Cardiac septum (tissue), 1 donor: Measurements from ENCODE around the gene SEMA4D. TPM values are rescaled to one million over a fixed set of nuclear protein-coding genes. Genes with fewer than 3 reads are reported as not detected.

Experiments used
- DNase-seq: peaks from one replicate; pipeline ENCODE4 v3.0.0-alpha.2; 2020; ENCODE audit warnings: low spot score
- intact Hi-C: fragments of 100-400 bp; cut with DNase I; formaldehyde crosslinking; loops from one replicate; pipeline ENCODE4 v1.14.0; 2022
- total RNA-seq: library from RNA; stranded (reverse); fragmentation: NEBNext Ultra II Directional; extraction: Animal tissue kit (Norgen Biotek cat#: 25700); gene quantifications from one replicate; pipeline ENCODE4 v1.2.1, GENCODE V29; 2021
- donor health status: DM: no; HTN: no; CAD: no.

The SEMA4D gene
- total RNA-seq, 1 donor from 2014 or later, result 21.4 TPM

GRCh38 chr9:89440951-89441654, 56.8 kb downstream of the SEMA4D start:
- DNase-seq, result no peak
- intact Hi-C loops, result no loop called here

DNA sequence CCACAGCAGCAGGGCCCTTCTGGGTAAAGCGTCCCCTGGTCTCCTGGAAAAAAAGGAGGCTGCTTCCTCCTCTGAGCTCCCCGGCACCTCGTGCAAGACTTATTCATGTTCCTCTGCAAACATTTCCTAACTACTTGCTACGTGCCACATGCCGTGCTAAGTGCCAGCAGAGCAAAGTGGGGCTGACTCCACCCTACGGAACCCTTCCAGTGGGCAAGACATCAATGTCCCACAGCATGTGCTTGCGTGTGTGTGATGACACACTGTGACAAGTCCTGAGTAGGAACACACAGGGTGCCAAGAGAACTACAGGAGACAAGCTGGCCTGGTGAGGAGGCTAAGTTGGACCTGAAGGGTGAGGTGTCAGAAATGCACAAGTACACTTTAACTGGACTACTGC, 57.4 kb downstream of the SEMA4D start:
- no peak for DNase-seq
- intact Hi-C loops, result no loop called here

GRCh38 chr9:89440046-89440445, 57.9 kb downstream of the SEMA4D start:
- intact Hi-C loops, result no loop called here
- no peak for DNase-seq

DNA sequence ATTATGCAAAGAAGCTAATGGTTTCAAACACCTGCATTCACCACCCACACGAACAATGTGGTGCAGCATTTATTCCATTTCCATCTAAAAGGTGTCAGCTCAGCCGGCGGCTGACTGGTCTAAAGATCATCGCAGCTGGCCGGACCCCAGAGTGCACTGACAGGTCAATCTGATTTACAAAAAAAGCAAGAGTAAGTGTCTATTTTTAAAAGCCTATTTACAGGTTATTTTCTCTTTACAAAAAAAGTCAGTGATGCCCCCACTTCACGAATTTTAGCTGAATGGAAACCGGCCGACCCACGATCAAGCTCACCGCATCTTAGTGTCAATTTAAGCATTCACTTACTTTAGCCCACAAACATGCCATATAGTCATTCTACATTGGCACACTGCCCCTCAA, 58.3 kb downstream of the SEMA4D start:
- no peak for DNase-seq
- intact Hi-C loops, result no loop called here

GRCh38 chr9:89438194-89438593, 59.7 kb downstream of the SEMA4D start:
- intact Hi-C loops, result no loop called here
- no peak for DNase-seq

- intact Hi-C loops, result no loop called here
- DNase-seq, result no peak
Measured at GRCh38 chr9:89437772-89438171, 60.1 kb downstream of the SEMA4D start.

DNA sequence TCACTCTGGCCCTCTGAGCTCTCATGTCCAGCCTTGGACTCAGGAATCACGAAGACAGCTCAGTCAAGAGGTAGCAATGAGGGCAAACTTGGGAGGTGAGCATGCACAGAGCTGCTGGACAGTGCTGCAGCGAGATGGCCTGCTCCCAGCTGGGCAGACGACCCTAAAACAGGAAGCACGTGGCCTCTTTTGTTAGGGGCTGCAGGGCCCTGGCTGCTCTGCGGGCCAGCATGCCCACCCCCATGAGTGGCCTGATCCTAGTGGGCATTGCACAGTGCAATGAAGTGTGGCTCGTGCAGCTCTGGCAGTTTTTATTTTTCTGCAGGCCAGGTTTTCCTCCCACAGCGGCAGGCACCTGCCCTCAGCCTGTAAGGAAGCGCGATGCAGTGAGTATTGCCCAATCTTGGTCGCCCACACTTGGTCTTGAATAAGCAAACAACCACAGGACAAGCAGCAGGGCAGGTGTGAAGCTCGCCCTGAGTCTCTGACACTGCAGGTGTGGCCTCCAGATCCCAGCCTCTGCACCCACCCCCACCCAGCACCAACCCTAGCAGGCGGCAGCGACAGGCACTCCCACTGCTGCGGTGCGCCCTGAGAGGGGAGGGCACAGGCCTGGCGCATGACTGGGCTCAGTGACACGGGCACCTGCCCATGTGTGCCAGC, 60.8 kb downstream of the SEMA4D start:
- intact Hi-C loops, result no loop called here
- no peak for DNase-seq

GRCh38 chr9:89436326-89436725, 61.6 kb downstream of the SEMA4D start:
- no peak for DNase-seq
- intact Hi-C loops, result no loop called here

GRCh38 chr9:89435071-89435823, 62.7 kb downstream of the SEMA4D start:
- no peak for DNase-seq
- intact Hi-C loops, result no loop called here

- DNase-seq, result no peak
- intact Hi-C loops, result no loop called here
Measured at GRCh38 chr9:89434636-89435035, 63.3 kb downstream of the SEMA4D start.

- DNase-seq, result no peak
- intact Hi-C loops, result no loop called here
Measured at GRCh38 chr9:89433826-89434225, 64.1 kb downstream of the SEMA4D start.

DNA sequence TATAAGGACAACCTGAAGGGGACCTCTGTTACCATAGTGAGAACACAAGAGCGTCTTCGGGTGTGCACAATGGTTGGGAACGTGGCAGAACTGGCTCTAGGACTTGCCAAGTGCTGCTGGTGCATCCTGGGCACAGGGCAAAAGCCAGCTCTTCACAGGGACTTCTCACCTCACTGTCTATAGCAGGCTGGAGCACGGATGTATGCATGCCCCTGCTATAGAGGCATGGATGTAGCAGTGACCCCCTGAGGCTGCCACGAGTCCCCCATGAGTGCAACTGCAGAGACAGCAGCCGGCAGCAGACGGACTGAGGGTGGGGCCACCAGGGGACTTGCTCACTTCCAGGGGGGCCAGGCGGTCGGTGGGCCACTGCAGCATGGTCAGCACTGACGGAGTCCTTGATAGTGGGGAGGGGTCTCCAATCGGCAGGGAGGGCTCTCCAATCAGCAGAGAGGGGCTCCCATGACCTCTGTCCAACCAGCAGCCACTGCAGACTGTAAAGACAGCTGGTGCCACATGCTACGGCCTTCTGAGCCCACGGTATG, 64.9 kb downstream of the SEMA4D start:
- no peak for DNase-seq
- intact Hi-C loops, result no loop called here

DNA sequence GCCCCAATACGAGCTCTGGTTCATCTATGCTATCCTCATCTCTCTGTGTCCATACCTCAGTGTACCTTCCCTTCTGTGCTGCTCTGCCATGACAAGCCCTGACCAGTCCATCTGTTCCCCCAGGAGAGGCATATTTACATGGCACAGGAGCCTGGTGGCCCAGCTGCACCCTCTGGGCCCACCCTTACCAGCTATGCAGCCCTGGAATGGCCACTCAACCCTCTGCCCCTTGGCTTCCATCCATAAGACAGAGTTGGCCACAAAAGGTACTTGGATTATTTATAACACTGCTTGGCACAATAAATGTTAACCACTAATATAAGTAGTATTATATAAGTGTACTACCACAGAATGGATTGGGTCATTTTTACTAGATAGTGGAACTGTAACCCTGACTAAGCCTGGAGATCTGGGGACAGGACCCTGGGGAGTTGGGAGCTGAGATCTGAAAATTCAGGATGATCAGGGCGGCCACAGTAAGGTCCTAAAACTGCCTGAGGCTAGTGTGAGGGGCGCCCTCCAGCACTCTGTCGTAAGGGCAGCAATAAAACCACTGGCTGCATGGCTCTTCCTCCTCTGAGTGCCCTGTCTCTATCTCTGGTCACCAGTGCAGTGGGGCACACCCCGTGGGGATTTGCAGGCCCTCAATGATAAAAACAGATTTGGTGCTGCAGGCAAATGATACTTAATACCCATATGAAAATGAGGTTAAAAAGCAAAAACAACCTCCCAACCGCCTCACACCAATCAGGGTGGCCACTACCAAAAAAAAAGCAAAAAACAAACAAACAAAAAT, 65.8 kb downstream of the SEMA4D start:
- no peak for DNase-seq
- intact Hi-C loops, result no loop called here

GRCh38 chr9:89430995-89431394, 66.9 kb downstream of the SEMA4D start:
- intact Hi-C loops, result no loop called here
- DNase-seq, result no peak

DNA sequence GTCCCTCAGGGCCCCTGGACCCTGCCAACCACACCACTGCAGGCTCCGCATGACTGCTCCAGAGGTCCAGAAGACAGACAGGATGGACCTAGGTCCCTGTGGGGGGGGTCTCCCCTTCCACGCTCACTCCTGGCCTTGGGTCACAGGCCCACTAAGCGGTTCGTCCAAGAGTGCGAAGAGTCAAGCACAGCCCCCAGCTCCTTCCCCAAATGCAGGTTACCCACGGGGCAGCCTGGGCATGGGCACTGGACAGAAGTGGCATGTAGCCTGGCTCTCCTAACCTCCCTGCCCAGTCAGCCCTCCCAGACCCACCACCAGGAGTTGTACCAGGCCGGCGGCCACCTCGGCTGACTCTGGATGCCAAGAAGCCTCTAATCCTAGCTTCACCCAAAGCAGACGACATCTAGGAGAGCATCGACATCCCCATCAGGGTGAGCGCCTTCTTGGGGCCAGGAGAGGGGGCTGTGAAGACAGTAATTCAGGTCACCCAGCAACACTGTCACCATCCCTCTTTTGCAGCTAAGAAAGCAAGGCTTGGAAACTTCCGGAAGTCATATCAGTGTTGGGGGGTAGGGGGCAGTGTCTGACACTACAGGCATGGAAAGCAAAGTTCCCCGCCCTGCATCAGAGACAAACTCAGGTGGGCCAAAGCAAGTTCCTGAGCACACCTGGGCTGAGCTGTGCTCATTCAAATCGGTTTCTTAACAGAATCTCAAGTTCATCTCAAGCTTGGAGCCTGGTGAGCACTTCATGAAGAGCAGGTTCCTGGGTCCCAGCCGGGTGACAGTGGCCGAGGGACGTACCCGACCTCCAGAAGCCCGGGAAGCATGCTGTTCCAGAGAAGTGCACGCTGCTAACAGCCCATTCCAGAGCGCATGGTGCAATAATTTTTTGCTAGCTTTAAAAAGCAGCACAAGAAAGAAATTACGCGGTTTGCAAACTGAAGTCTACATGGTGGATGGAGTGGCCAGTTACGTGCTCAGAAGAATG, 68.7 kb downstream of the SEMA4D start:
- no peak for DNase-seq
- intact Hi-C loops, result no loop called here

GRCh38 chr9:89428222-89428761, 69.6 kb downstream of the SEMA4D start:
- intact Hi-C loops, result no loop called here
- DNase-seq, result no peak

GRCh38 chr9:89427621-89428221, 70.2 kb downstream of the SEMA4D start:
- intact Hi-C loops, result no loop called here
- DNase-seq, result no peak

GRCh38 chr9:89426384-89426961, 71.4 kb downstream of the SEMA4D start:
- no peak for DNase-seq
- intact Hi-C loops, result no loop called here
